GM13976 (cell line): ENCODE results near the gene PLOD3.

Experiments
- DNase-seq: peaks from one replicate; pipeline ENCODE4 v3.0.0; 2012; ENCODE audit warnings: low spot score
- in situ Hi-C: fragments of 300-500 bp; cut with MboI; formaldehyde crosslinking; loops from one replicate; pipeline ENCODE4 v1.12.0; 2022; ENCODE audit warnings: low sequenced_read_pairs, mixed read lengths, inconsistent platforms; ENCODE audit not compliant: unreplicated experiment
- TF ChIP-seq, protein P1 (sequence below): IDR thresholded peaks from 2 replicates; pipeline ENCODE4 v1.5.1; 2012; ENCODE audit warnings: borderline replicate concordance, mild to moderate bottlenecking; ENCODE audit not compliant: insufficient read depth; ENCODE audit errors: extremely low read depth, missing control alignments, control extremely low read depth

PLOD3 gene

DNA sequence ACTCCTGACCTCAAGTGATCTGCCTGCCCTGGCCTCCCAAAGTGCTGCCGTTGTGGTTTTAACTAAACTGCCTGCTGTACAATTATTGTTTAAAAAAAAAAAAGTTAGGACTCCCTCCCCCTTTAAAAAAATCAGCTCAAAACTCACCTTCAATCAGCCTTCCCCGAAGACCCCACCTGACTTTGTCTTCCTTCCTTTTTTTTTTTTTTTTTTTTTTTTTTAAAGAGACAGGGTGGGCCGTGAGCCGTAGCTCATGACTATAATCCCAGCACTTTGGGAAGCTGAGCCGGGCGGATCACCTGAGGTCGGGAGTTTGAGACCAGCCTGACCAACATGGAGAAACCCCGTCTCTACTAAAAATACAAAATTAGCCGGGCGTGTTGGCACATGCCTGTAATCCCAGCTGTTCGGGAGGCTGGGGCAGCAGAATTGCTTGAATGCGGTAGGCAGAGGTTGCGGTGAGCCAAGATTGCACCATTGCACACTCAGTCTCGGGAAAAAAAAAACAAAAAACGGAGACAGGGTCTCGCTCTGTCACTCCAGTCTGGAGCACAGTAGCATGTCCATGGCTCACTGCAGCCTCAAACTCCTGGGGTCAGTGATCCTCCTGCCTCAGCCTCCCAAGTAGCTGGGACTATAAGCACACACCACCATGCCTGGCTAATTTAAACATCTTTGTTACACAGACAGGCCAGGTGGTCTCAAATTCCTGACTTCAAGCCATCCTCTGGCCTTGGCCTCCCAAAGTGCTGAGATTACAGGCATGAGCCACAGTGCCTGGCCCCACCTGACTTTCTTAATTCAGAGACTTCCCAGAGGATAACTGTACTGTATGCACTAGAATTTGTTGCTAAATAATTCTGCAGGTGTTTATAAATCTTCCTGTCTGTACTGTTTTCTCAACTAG lies 24.3 kb upstream of the PLOD3 start:
- TF ChIP-seq, protein P1, sequence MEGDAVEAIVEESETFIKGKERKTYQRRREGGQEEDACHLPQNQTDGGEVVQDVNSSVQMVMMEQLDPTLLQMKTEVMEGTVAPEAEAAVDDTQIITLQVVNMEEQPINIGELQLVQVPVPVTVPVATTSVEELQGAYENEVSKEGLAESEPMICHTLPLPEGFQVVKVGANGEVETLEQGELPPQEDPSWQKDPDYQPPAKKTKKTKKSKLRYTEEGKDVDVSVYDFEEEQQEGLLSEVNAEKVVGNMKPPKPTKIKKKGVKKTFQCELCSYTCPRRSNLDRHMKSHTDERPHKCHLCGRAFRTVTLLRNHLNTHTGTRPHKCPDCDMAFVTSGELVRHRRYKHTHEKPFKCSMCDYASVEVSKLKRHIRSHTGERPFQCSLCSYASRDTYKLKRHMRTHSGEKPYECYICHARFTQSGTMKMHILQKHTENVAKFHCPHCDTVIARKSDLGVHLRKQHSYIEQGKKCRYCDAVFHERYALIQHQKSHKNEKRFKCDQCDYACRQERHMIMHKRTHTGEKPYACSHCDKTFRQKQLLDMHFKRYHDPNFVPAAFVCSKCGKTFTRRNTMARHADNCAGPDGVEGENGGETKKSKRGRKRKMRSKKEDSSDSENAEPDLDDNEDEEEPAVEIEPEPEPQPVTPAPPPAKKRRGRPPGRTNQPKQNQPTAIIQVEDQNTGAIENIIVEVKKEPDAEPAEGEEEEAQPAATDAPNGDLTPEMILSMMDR = no peak
- DNase-seq = no peak
- in situ Hi-C loops = no loop called here

DNA sequence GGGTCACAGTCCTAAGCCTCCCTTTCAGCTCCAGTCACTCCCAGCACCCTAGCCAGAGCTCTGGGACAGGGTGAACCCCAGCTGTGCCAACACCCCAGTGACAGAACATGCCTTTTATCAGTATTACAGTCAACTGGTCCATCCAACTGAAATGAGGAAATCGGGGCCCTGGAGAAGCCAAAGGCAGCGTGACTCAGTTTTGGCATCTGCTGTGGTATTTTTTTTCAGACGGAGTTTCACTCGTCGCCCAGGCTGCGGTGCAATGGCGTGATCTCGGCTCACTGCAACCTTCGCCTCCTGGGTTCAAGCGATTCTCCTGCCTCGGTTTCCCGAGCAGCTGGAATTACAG lies 23.6 kb upstream of the PLOD3 start:
- no peak for DNase-seq
- in situ Hi-C loops = no loop called here
- TF ChIP-seq, protein P1 = no peak

DNA sequence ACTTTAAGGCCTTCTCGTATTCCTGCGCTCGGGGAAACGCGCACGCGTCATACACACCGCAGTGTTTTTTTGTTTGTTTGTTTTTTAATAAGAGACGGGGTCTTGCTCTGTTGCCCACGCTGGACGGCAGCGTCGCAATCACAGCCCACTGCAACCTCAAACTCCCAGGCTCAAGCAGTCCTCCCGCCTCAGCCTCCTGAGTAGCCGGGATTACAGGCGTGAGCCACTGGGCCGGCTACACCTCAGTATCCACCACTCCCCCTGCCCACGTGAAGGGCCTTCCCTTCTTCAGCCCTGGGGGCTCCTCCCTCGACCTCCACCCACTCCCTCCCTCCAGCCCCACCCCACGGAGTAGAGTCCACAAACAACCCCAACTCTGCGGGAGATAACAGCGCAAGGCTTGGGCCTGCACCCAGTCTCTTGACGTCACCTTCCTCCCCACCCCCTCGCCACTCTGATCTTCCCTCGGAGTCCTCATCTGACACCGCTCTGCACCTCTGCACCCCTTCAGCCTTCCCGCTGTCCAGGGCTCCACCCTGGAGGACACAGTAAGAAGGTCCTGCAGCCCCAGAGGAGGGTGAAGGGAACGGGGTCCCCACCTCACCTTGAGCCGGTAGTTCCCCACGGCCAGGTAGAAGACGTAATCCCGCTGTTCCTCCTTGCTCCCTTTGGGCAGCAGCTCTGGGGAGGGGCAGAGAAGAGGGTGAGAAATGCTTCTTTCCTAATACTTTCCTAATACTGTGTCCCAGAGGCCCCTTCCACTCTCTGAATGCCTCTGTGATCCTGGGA lies 23.0 kb upstream of the PLOD3 start:
- in situ Hi-C loops = no loop called here
- TF ChIP-seq, protein P1 = no peak

DNA sequence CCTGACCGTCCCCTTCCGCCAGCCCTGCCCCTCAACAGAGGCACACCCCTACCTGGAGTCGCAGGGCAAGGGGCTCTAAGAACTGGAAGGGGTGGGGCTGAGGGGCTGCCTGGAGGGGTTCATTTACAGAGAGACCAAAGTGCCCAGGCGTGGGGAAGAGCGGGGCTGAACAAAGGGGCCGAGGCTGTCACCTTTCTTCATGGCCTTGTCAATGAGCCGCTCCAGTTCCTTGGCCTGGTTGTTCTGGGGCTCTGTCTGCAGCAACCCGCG lies 22.5 kb upstream of the PLOD3 start:
- DNase-seq = no peak
- TF ChIP-seq, protein P1 = no peak
- in situ Hi-C loops = no loop called here

More for the DNA sequence above, 23.0 kb upstream of the PLOD3 start:
- no peak for DNase-seq

DNA sequence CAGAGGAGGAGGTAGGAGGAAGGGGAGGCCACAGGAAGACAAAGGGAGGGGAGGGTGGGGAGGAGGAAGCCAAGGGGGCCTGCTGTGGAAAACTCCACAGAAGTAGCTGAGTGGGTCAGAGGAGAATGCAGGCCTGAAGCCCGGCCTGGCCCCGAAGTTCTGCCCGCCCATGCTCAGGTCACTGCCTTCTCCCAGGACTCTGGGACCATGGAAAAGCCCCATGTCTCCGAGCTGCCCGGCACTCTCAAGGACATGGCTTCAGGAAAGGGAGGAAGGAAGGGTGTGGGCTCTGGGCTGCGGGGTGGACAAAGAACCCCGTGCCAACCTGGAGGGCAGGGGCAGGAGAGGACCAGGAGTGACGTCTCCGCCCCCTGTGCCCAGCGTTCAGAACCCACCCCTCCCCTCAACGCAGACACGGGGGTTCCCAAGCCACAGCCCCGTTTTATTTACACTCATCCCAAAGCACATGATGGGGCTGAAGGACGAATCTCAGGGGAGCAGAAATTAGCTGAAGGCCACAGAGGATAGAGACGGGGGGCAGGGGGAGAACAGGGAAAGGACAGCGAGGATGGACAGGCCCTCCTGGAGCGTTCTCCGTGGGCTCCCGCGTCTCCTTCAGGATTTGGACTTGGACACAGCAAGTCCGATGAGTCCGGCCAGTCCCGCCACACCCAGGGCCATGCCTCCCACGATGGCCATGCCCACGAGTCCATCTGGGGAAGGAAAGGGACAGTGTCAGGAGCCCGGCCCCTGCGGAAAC lies 22.0 kb upstream of the PLOD3 start:
- TF ChIP-seq, protein P1 = no peak
- in situ Hi-C loops = no loop called here
- no peak for DNase-seq
